Activated CD4-positive, alpha-beta memory T cell treated with anti-CD3 and anti-CD28 coated beads for 36 hours (primary cell): ENCODE results near the gene RPS27L. TPM values are rescaled to one million over a fixed set of nuclear protein-coding genes. Genes with fewer than 3 reads are reported as not detected.

Experiments used
- CTCF ChIA-PET: fragments of 350-600 bp; sonication (Branson Sonifier 250); formaldehyde crosslinking; loops from one replicate; lab custom pipeline; 2021; ENCODE audit warnings: antibody characterized with exemption, inconsistent platforms; lab: Charles Lee
- POLR2A ChIA-PET: fragments of 350-600 bp; sonication (Branson Sonifier 250); formaldehyde crosslinking; loops from one replicate; lab custom pipeline; 2021; ENCODE audit warnings: antibody characterized with exemption; lab: Charles Lee
- DNase-seq: peaks from one replicate; pipeline ENCODE4 v3.0.0-alpha.2; 2020
- H3K27ac Mint-ChIP-seq: one replicate; pipeline ENCODE4 v1.8.0; 2021; ENCODE audit warnings: mixed read lengths
- H3K27me3 Mint-ChIP-seq: one replicate; pipeline ENCODE4 v1.8.0; 2021; ENCODE audit warnings: mixed read lengths
- H3K36me3 Mint-ChIP-seq: one replicate; pipeline ENCODE4 v1.8.0; 2021; ENCODE audit warnings: mixed read lengths
- H3K4me1 Mint-ChIP-seq: one replicate; pipeline ENCODE4 v1.8.0; 2021; ENCODE audit warnings: low read depth, mixed read lengths
- H3K4me3 Mint-ChIP-seq: one replicate; pipeline ENCODE4 v1.8.0; 2021; ENCODE audit warnings: mild to moderate bottlenecking, mixed read lengths
- H3K9me3 Mint-ChIP-seq: one replicate; pipeline ENCODE4 v1.8.0; 2021; ENCODE audit warnings: mixed read lengths
- intact Hi-C: fragments of 100-400 bp; cut with micrococcal nuclease; formaldehyde crosslinking; loops from one replicate; pipeline ENCODE4 v1.15.1; 2023
- total RNA-seq, 2 experiments: library from RNA; stranded (reverse); gene quantifications; one replicate each; pipeline ENCODE4 v1.2.3, GENCODE V29; 2021

Gene RPS27L
- total RNA-seq, 2 experiments from 2014 or later, result 139 to 140 TPM

DNA sequence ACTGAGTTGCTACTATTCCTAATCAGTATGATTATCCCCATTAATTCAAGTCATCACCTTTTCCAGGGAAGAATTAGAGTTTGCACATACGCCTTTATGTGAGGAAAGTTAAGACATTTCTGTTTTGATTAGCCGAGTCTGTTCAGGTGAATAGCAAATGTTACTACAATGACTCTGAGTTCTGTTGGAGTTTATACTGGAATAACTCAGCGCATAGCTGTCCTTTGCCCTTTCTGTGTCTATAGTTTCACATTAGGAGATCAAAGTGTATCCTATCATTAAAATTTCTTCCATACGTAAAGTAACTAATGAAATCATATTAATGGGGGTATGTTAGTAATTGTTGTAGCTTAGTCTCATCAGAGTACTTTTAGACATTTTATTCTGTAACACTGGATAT is 37.0 kb upstream of the RPS27L start:
- DNase-seq, result no peak
- no peaks in the 10 kb centered on the region for H3K27me3 Mint-ChIP-seq
- H3K4me3 Mint-ChIP-seq, result peak overlapping the region; percentile 93
- peak overlapping the region; percentile 77 for H3K27ac Mint-ChIP-seq
- intact Hi-C loops, result loop anchor here (5.0 kb wide), 2 partner anchors 288 to 308 kb away; partner anchors contain the start of gene USP3
- no peaks in the 10 kb centered on the region for H3K9me3 Mint-ChIP-seq
- H3K4me1 Mint-ChIP-seq, result peaks cover 74% of the 10 kb centered on the region
- H3K36me3 Mint-ChIP-seq, result peaks cover 20% of the 10 kb centered on the region
- ChIA-PET CTCF (interaction anchor here (0.6 to 1.6 kb wide), 4 partner anchors 17 to 38 kb away, joined by 3 to 6 read pairs (median 4); no protein-coding TSS in a partner anchor), POLR2A (interaction anchor here (0.6 to 8.8 kb wide), 7 partner anchors 8 to 1688 kb away, joined by 3 to 104 read pairs (median 4); partner anchors contain the start of gene RPS27L)

DNA sequence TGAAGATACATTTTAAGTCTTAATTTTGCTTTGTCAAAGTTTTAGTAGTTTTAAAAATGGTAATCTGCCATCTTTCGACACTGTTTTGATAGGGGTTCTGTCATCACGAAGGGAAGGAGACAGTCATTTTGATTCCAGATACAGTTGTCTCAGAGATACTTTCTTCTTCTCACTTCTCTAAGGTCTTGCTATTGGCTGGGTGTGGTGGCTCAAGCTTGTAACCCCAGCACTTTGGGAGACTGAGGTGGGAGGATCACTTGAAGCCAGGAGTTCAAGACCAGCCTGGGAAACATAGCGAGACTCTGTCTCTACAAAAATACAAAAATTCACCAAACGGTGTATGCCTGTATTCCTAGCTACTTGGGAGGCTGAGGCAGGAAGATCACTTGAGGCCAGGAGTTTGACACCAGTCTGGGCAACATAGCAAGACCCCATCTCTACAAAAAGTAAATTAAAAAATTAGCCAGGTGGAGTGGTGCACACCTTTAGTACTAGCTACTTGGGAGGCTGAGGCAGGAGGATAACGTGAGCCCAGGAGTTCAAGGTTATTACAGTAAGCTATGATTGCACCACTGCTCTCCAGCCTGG is 35.4 kb upstream of the RPS27L start:
- H3K4me3 Mint-ChIP-seq, result peak overlapping the region; percentile 93
- peak overlapping the region; percentile 92 for H3K27ac Mint-ChIP-seq
- H3K36me3 Mint-ChIP-seq, result peaks cover 17% of the 10 kb centered on the region
- peaks cover 72% of the 10 kb centered on the region for H3K4me1 Mint-ChIP-seq
- ChIA-PET CTCF (interaction anchor here (0.9 to 2.0 kb wide), 7 partner anchors 15 to 295 kb away, joined by 3 to 11 read pairs (median 3); no protein-coding TSS in a partner anchor), POLR2A (interaction anchor here (0.6 to 8.8 kb wide), 8 partner anchors 10 to 444 kb away, joined by 3 to 104 read pairs (median 11); no protein-coding TSS in a partner anchor)
- intact Hi-C loops, result loop anchor here (1.0 to 5.0 kb wide), 10 partner anchors 11 to 310 kb away; partner anchors contain the start of genes APH1B, RPS27L and USP3
- H3K27me3 Mint-ChIP-seq, result no peaks in the 10 kb centered on the region
- no peaks in the 10 kb centered on the region for H3K9me3 Mint-ChIP-seq
- DNase-seq, result peak; percentile 65

DNA sequence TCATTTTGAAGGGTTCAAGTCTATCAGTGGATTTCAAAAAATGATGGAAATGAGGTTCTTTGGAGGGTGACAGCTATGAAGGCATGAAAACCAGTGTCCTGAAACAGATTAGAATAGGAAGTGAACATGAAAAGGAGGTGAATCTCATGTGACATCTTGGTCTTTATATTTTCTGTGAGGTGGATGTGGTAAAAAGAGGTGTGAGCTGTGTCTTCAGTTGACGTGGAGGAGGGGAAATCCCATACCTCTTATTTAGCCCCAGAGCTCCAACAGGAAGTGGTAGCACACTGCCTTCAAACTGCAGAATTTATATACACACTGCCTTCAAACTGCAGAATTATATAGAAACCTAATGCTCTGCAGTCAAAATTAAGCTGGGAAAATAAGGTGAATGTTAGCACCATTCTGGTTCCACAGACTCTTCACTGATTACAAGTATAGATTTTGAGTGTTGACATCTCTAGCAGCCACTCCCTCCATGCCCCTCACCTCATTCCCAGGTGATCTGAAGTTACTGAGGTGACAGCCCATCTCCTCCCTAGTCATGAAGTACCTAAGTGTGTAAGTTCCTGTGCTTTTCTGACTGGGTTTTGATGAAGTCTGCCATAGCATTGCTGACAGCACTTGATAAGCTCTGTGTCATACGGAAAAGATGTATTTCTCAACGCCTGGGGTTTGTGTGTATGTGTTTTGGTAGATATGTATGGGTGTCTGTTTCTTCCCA is 34.8 kb upstream of the RPS27L start:
- ChIA-PET POLR2A (interaction anchor here (0.6 to 8.8 kb wide), 12 partner anchors 11 to 444 kb away, joined by 3 to 104 read pairs (median 6); partner anchors contain the start of gene RPS27L), CTCF (interaction anchor here (0.9 to 2.0 kb wide), 10 partner anchors 15 to 295 kb away, joined by 3 to 11 read pairs (median 6); partner anchors contain the start of gene RPS27L)
- Mint-ChIP-seq H3K27ac (peak overlapping the region; percentile 92), H3K4me1 (peaks cover 70% of the 10 kb centered on the region), H3K36me3 (peaks cover 12% of the 10 kb centered on the region), H3K9me3 (no peaks in the 10 kb centered on the region), H3K4me3 (peak overlapping the region; percentile 93), H3K27me3 (no peaks in the 10 kb centered on the region)
- peak; percentile 64 for DNase-seq
- intact Hi-C loops, result loop anchor here (1.0 to 5.0 kb wide), 10 partner anchors 11 to 310 kb away; partner anchors contain the start of genes APH1B, RPS27L and USP3

DNA sequence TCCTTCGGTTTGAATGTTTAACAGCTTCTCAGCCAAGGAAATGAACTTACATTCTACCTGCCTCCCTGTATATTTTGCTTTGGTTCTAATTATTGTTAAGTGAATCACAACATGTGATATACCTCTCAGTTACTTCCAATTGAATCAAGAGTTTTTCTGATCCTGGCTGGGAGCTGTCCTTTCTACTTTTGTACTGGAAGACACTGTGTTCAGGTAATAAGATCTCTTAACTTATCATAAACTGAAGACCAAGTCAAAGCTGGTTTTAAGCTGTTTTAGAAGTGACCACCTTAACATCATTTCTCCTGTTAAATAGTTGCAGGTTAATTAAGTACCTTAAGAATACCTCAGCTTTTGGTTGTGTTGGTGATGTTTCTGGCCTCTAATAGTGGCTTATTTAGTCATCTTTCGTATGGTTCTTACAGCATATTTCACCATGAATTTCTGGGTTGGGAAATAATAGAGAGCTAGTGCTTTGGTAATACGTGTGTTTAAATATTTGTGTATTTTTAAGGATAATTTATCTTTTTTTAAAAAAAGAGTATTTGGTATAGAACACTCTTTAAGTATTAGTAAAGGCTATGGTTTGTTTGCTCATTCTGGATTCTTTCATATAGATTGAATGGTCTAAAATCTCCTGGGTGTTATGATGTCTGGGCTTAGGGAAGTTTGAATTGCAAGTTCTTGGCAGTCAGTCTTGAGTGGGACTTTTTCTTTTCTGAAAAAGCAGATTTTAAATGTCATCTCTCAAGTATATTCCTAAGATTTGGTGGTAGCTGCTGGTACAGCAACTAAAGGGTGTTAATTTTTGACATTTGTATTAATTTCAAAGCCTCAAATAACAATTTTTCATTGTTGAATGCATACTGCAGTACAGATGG is 33.7 kb upstream of the RPS27L start:
- Mint-ChIP-seq H3K9me3 (no peaks in the 10 kb centered on the region), H3K27me3 (no peaks in the 10 kb centered on the region), H3K27ac (peak overlapping the region; percentile 92), H3K4me1 (peaks cover 61% of the 10 kb centered on the region), H3K36me3 (peaks cover 12% of the 10 kb centered on the region), H3K4me3 (peak overlapping the region; percentile 93)
- intact Hi-C loops, result loop anchor here (5.0 kb wide), 2 partner anchors 291 to 311 kb away; partner anchors contain the start of gene USP3
- ChIA-PET CTCF (interaction anchor here (0.6 to 2.0 kb wide), 7 partner anchors 20 to 296 kb away, joined by 3 to 11 read pairs (median 6); partner anchors contain the start of gene RPS27L), POLR2A (interaction anchor here (0.9 to 8.8 kb wide), 9 partner anchors 12 to 87 kb away, joined by 3 to 104 read pairs (median 15); partner anchors contain the start of gene RPS27L)
- no peak for DNase-seq

DNA sequence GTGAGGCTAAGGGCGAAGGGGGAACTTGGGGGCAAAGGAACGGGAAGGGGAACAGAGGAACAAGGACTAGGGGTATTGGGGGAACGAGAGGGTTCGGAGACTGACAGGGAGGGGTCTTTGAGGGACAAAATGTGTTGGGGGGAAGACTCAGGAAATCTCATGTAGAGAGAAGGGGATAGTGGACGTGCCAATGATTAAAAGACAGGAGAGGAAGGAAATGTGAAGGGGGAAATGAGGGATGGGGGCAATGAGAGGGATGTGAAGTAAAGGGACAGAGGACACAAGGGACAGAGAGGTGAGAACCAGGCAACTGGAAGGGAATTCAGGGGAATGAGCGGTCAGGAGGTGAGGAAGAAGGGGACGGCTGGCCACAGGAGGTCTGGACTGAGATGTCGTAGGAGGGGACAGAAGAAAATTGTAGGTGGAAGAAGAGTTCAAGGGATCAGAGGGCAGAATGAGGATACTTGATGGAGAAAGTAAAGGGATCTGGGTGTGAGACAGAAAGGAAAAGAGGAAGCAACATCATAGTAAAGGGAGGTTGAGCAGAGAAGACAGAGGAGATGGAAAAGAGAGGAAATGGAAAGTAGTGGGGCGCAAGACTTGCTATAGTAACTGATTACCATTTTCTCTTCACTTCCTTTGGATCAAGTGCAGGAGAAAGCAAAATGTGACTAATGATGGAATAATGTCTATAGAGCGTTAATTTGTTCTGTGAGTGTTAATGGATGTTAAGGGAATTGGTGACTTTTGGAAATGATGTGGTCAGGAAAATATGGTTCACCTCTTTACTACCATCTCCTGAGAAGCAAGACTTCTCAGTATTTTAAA is 32.9 kb upstream of the RPS27L start:
- no peaks in the 10 kb centered on the region for H3K9me3 Mint-ChIP-seq
- POLR2A ChIA-PET, result interaction anchor here (1.4 to 8.8 kb wide), 5 partner anchors 8 to 42 kb away, joined by 3 to 104 read pairs (median 15); partner anchors contain the start of gene RPS27L
- DNase-seq, result no peak
- H3K27ac Mint-ChIP-seq, result peak overlapping the region; percentile 92
- H3K4me1 Mint-ChIP-seq, result peaks cover 53% of the 10 kb centered on the region
- CTCF ChIA-PET, result interaction anchor here (0.6 to 1.6 kb wide), 3 partner anchors 27 to 42 kb away, joined by 3 to 6 read pairs (median 3); no protein-coding TSS in a partner anchor
- H3K36me3 Mint-ChIP-seq, result peaks cover 7% of the 10 kb centered on the region
- H3K4me3 Mint-ChIP-seq, result peak overlapping the region; percentile 93
- no peaks in the 10 kb centered on the region for H3K27me3 Mint-ChIP-seq
- intact Hi-C loops, result loop anchor here (2.0 to 10.0 kb wide), 4 partner anchors 67 to 905 kb away; partner anchors contain the start of genes CIAO2A, SNX1 and USP3

DNA sequence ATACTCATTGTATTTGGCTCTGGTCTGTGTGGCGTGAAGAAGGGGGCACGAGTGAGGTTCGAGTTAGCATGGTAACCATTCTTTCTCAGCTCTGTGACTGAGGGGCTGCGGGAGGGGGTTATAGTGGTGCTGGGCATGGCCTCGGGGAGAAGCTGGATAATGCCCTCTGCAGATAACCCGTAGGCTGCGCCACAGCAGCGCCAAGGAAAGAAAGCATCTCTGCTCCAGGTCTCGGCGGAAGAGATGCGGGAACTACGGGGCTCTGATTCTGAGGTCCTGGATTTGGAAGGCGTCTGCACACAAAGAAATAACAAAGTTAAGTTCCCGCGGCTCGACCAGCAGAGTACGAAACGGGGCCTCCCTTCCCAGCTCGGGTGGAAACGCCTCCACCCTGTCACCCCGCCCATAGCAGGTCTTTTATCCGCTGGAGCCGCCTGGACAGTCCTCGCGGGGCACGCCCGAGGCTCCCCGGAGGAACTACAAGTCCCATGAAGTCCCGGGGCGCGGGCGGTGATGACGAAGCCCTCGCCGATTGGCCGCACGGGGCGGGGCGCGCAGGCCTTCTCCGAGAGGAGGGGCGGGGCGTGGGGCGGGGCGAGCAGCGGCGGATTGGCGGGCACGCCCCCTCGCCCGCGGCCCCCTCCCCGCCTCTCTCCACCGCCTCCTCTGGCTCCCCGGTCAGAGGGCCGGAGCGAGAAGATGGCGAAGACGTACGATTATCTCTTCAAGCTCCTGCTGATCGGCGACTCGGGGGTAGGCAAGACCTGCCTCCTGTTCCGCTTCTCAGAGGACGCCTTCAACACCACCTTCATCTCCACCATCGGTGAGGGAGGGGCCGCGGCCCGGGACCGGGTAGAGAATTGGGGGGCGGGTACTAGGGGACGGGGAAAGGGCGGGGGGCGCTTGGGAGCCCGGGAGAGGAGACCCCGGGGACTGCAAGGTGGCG is 31.9 kb upstream of the RPS27L start, which contains the start of gene RAB8B:
TSS of gene RAB8B (plus strand) at position 681 of the 946 bp plus-strand sequence. CDS start at position 700, 19 bp downstream.
- H3K27ac Mint-ChIP-seq, result peak within 1 kb of the TSS; percentile 94
- peaks cover 4% of the 10 kb centered on the region for H3K36me3 Mint-ChIP-seq
- intact Hi-C loops, result loop anchor here (1.0 to 10.0 kb wide), 4 partner anchors 12 to 906 kb away; partner anchors contain the start of genes CIAO2A, RPS27L and SNX1
- POLR2A ChIA-PET, result interaction anchor here (0.7 to 1.4 kb wide), 3 partner anchors 8 to 102 kb away, joined by 3 read pairs; no protein-coding TSS in a partner anchor
- H3K4me3 Mint-ChIP-seq, result peak within 1 kb of the TSS; percentile 93
- CTCF ChIA-PET, result interaction anchor here (1.1 kb wide), 1 partner anchor 49 kb away, joined by 3 read pairs; no protein-coding TSS in a partner anchor
- H3K27me3 Mint-ChIP-seq, result no peaks in the 10 kb centered on the region
- H3K9me3 Mint-ChIP-seq, result no peaks in the 10 kb centered on the region
- H3K4me1 Mint-ChIP-seq, result peaks cover 44% of the 10 kb centered on the region
- peak; percentile 99 for DNase-seq

DNA sequence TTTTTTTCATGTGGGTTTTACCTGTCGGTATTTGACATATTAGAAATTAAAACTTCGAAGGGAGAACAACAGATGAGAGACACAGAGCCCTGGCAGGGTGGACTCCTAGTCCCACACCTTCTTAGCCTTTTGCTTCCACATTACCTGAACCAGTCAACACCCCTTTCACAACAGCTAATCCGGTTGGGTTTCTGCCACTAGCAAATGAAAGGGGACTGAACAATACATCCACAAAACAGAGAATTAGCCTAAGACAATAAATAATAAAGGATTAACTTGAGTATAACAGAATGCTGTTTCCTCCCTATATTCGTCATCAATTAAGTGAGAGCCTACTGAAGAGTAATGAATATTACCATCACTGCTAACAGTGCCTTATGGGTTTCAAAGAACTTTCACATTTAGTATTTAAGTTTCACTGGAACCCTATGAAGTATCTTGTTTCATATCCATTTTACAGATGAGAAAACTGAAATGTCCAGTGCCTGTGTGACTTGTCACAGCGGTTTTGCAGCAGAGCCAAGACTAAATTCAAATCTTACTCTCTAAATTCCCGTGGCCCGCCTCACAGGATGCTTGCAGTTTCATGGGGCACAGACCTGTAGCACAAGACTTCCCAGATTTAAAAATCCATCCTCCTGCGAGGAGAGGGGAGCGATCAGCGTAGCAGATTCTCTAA is 31.1 kb upstream of the RPS27L start:
- peaks cover 4% of the 10 kb centered on the region for H3K36me3 Mint-ChIP-seq
- ChIA-PET CTCF (interaction anchor here (1.1 kb wide), 1 partner anchor 50 kb away, joined by 3 read pairs; no protein-coding TSS in a partner anchor), POLR2A (interaction anchor here (1.0 to 1.4 kb wide), 2 partner anchors 9 to 11 kb away, joined by 3 read pairs; no protein-coding TSS in a partner anchor)
- H3K9me3 Mint-ChIP-seq, result no peaks in the 10 kb centered on the region
- H3K27ac Mint-ChIP-seq, result peak overlapping the region; percentile 94
- peak overlapping the region; percentile 93 for H3K4me3 Mint-ChIP-seq
- no peaks in the 10 kb centered on the region for H3K27me3 Mint-ChIP-seq
- H3K4me1 Mint-ChIP-seq, result peaks cover 38% of the 10 kb centered on the region
- intact Hi-C loops, result loop anchor here (1.0 to 10.0 kb wide), 4 partner anchors 11 to 906 kb away; partner anchors contain the start of genes CIAO2A, RPS27L and SNX1
- peak; percentile 67 for DNase-seq

DNA sequence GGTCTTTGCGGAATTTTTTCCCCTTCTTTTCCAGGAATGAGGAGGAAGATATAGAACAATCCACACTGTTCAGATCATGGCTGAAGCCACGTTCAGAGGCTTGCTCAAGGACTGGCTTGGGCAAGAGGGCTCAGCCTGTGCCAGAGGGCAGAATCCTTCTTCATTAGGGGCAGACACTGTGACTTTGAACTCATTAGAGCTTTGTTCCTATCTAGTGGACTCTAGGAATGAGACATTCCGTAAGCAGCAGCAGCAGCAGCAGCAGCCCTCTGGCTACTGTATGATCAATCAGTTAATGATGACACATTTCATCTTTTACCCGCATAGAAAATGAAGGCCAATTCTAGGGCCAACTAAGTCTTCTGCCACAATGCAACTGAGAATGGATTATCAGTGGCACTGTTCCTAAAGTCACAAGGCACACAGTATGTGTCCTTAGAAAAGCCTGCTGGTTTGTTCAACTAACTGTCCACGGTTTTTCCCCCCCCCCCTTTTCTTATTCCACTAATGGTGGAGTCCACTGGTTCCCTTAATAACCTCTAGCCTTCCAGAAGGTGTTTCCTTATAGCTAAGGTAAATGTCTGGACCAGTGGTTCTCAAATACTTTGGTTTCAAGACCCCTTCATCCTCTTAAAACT is 30.4 kb upstream of the RPS27L start:
- no peak overlapping the region for H3K4me3 Mint-ChIP-seq
- peaks cover 3% of the 10 kb centered on the region for H3K36me3 Mint-ChIP-seq
- intact Hi-C loops, result loop anchor here (1.0 to 10.0 kb wide), 4 partner anchors 10 to 907 kb away; partner anchors contain the start of genes CIAO2A, RPS27L and SNX1
- H3K9me3 Mint-ChIP-seq, result no peaks in the 10 kb centered on the region
- ChIA-PET POLR2A (no interaction called here), CTCF (no interaction called here)
- H3K27me3 Mint-ChIP-seq, result no peaks in the 10 kb centered on the region
- H3K27ac Mint-ChIP-seq, result no peak overlapping the region
- H3K4me1 Mint-ChIP-seq, result peaks cover 31% of the 10 kb centered on the region
- no peak for DNase-seq
